K562 treated with DMSO at 1 percent for 12 hours (cell line): Measurements from ENCODE around the gene TMEM126A. TPM values are rescaled to one million over a fixed set of nuclear protein-coding genes. Genes with fewer than 3 reads are reported as not detected.

Experiments used
- total RNA-seq: library from RNA; unstranded; fragments of 300-600 nt; gene quantifications from 2 replicates; pipeline ENCODE4 v1.2.3, GENCODE V29; 2022; ENCODE audit not compliant: insufficient read depth

Gene TMEM126A
- total RNA-seq = 40.2 and 51.8 TPM in 2 replicates

GRCh38 chr11:85647604-85648299 lies at the start of gene TMEM126A:
TMEM126A (plus strand) TSS chr11:85647967; CDS start chr11:85650256, 2,289 bp downstream.

GRCh38 chr11:85627332-85627997 lies 20.3 kb upstream of the TMEM126A start, which contains the start of gene DLG2:
DLG2 (minus strand) TSS chr11:85627344.

GRCh38 chr11:85627998-85628770 lies 19.6 kb upstream of the TMEM126A start, which contains the start of gene TMEM126B:
TMEM126B (plus strand) TSS chr11:85628593; CDS start chr11:85628608, 15 bp downstream.

GRCh38 chr11:85664615-85665481 lies 17.1 kb downstream of the TMEM126A start, which contains the start of gene CREBZF:
CREBZF (minus strand) TSS chr11:85665129; CDS start chr11:85664875, 254 bp downstream.

GRCh38 chr11:85685820-85686459 lies 38.2 kb downstream of the TMEM126A start, which contains the start of gene CCDC89:
CCDC89 (minus strand) TSS chr11:85686195; CDS start chr11:85686130, 65 bp downstream.

Other genes with a start within 250 kb of the TMEM126A start
- gene DLG2, start 20.6 kb upstream of the TMEM126A start, total RNA-seq = 1.6 TPM in 1 of 2 replicates, not detected in the other
- gene TMEM126B, start 19.4 kb upstream of the TMEM126A start, total RNA-seq = 65.5 and 96.5 TPM in 2 replicates
- 18.1 and 45.3 TPM in 2 replicates for gene CREBZF, start 17.2 kb downstream of the TMEM126A start, total RNA-seq
- not detected in 2 replicates for gene CCDC89, start 38.2 kb downstream of the TMEM126A start, total RNA-seq
- 0.56 TPM in 1 of 2 replicates, not detected in the other for gene SYTL2, start 163.2 kb downstream of the TMEM126A start, total RNA-seq
- not detected in 2 replicates for gene CCDC83, start 207.4 kb downstream of the TMEM126A start, total RNA-seq